PFSK-1 (cell line): ENCODE measurements around the gene UPK3B.
"Not testable (repeated sequence)": the region's sequence is repeated elsewhere in the genome, so short reads cannot be mapped to it uniquely, and the experiment has no call there.

Source experiments
- FOXP2 ChIP-seq: optimal IDR thresholded peaks from 2 replicates; pipeline ENCODE3; 2011; ENCODE audit warnings: borderline replicate concordance, control low read depth, inconsistent platforms; ENCODE audit not compliant: insufficient read depth; ENCODE audit errors: extremely low read length, extremely low read depth
- POLR2AphosphoS5 ChIP-seq: IDR thresholded peaks from 2 replicates; pipeline ENCODE4 v1.6.1; 2012; ENCODE audit warnings: low read depth, mild to moderate bottlenecking, control low read depth, low read length, moderate library complexity
- REST ChIP-seq, 2 experiments: IDR thresholded peaks; 2 replicates each; pipeline versions ENCODE4 v1.6.1 to v1.8.0; 2011 to 2012; ENCODE audit warnings: low read depth in 2 of 2, low read length in 2 of 2, control low read depth in 1 of 2, inconsistent platforms in 1 of 2, mild to moderate bottlenecking in 1 of 2, moderate library complexity in 1 of 2; ENCODE audit not compliant: insufficient read depth in 1 of 2
- TAF1 ChIP-seq: IDR thresholded peaks from 2 replicates; pipeline ENCODE4 v1.6.1; 2012; ENCODE audit warnings: low read length, control low read depth, borderline replicate concordance; ENCODE audit not compliant: insufficient read depth

The UPK3B gene

DNA sequence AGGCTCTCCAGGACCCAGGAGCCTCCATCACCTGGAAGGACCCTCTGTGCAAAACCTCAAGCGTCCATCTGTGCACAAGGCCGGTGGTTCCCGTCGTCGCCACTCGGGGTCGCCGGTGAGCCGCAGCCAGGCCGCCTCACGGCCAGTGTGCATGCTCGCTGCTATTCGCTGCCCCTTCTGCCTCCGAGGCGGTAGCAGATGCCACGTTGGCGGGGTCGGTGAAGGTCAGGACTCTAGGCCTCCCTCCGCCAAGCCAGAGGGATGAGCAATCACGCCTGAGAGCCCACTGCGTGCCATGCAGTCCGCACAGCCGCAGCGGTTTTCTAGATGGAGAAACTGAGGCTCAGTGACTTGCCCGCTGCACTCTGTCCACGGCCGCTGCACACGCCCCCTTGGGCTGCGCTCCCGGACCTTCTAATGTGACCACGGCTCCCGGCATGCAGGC is 5.7 kb downstream of the UPK3B start:
- no peak for TF ChIP-seq FOXP2

GRCh38 chr7:76543197-76543596 is 32.8 kb downstream of the UPK3B start, which contains the start of gene SPDYE16:
TSS of gene SPDYE16 (minus strand) at chr7:76543297. CDS start at chr7:76541459, 1,838 bp downstream.
- TF ChIP-seq TAF1; REST (IDR thresholded peaks at IDR 0.05; ENCODE audit: insufficient read depth in 1 of 2, low read depth in 2 of 2, low read length in 2 of 2); POLR2AphosphoS5: not testable (repeated sequence)

- TF ChIP-seq POLR2AphosphoS5 (peak; percentile 73), TAF1 (peak; percentile 63; the same call in 1 of the 2 replicates)
Measured at GRCh38 chr7:76549025-76549854, 38.9 kb downstream of the UPK3B start.
